Neural crest cell (in vitro differentiated cells): ENCODE data around the gene THSD1. TPM values are rescaled to one million over a fixed set of nuclear protein-coding genes. Genes with fewer than 3 reads are reported as not detected.
"Not testable (repeated sequence)": the region's sequence is repeated elsewhere in the genome, so short reads cannot be mapped to it uniquely, and the experiment has no call there.

Experiments used
- DNase-seq: peaks from one replicate; pipeline ENCODE4 v3.0.0; 2021; ENCODE audit warnings: low read depth, mixed read lengths, low spot score
- H3K27ac Mint-ChIP-seq: one replicate; pipeline ENCODE4 v1.8.0; 2021; ENCODE audit warnings: mild to moderate bottlenecking, mixed read lengths; ENCODE audit not compliant: unreplicated experiment
- H3K27me3 Mint-ChIP-seq: 2 replicates; pipeline ENCODE4 v1.8.0; 2021; ENCODE audit warnings: low read depth, mild to moderate bottlenecking, mixed read lengths
- H3K36me3 Mint-ChIP-seq: 2 replicates; pipeline ENCODE4 v1.8.0; 2021; ENCODE audit warnings: low read depth, mild to moderate bottlenecking, mixed read lengths
- H3K4me1 Mint-ChIP-seq: 2 replicates; pipeline ENCODE4 v1.8.0; 2021; ENCODE audit warnings: mixed read lengths
- H3K4me3 Mint-ChIP-seq: one replicate; pipeline ENCODE4 v1.8.0; 2021; ENCODE audit warnings: mild to moderate bottlenecking, mixed read lengths
- H3K9me3 Mint-ChIP-seq: 2 replicates; pipeline ENCODE4 v1.8.0; 2021; ENCODE audit warnings: mixed read lengths
- CTCF ChIP-seq: fragments of 200-600 bp; sonication (generic); conservative IDR thresholded peaks from 2 replicates; pipeline ENCODE4 v1.5.0; 2021; ENCODE audit warnings: antibody characterized with exemption, mild to moderate bottlenecking
- total RNA-seq: library from RNA; stranded (reverse); gene quantifications from 2 replicates; pipeline ENCODE4 v1.2.1, GENCODE V29; 2021

Gene THSD1
- total RNA-seq, 1 donor from 2014 or later = 0.75 TPM

GRCh38 chr13:52377898-52378297, 28.1 kb downstream of the THSD1 start:
- TF ChIP-seq CTCF = no peak
- H3K4me1 Mint-ChIP-seq = peaks cover 14% of the 10 kb centered on the region
- no peak for DNase-seq

GRCh38 chr13:52374873-52375411, 31.0 kb downstream of the THSD1 start:
- Mint-ChIP-seq H3K9me3 (no peaks in the 10 kb centered on the region), H3K4me1 (peaks cover 35% of the 10 kb centered on the region), H3K36me3 (no peaks in the 10 kb centered on the region), H3K4me3 (no peak overlapping the region), H3K27me3 (no peaks in the 10 kb centered on the region), H3K27ac (no peak overlapping the region)
- no peak for TF ChIP-seq CTCF
- DNase-seq = no peak

More at GRCh38 chr13:52377898-52378297, 28.1 kb downstream of the THSD1 start:
- no peak overlapping the region for H3K27ac Mint-ChIP-seq
- H3K36me3 Mint-ChIP-seq = no peaks in the 10 kb centered on the region
- no peaks in the 10 kb centered on the region for H3K27me3 Mint-ChIP-seq
- no peaks in the 10 kb centered on the region for H3K9me3 Mint-ChIP-seq
- H3K4me3 Mint-ChIP-seq = no peak overlapping the region

- no peaks in the 10 kb centered on the region for H3K36me3 Mint-ChIP-seq
- no peak overlapping the region for H3K4me3 Mint-ChIP-seq
- H3K27me3 Mint-ChIP-seq = no peaks in the 10 kb centered on the region
- H3K4me1 Mint-ChIP-seq = peaks cover 35% of the 10 kb centered on the region
- TF ChIP-seq CTCF = no peak
- H3K9me3 Mint-ChIP-seq = no peaks in the 10 kb centered on the region
- DNase-seq = no peak
- H3K27ac Mint-ChIP-seq = no peak overlapping the region
Measured at GRCh38 chr13:52374389-52374788, 31.6 kb downstream of the THSD1 start.

- not testable (repeated sequence) for H3K27ac Mint-ChIP-seq, DNase-seq, H3K27me3 Mint-ChIP-seq, H3K9me3 Mint-ChIP-seq, H3K36me3 Mint-ChIP-seq, H3K4me3 Mint-ChIP-seq
- peaks cover 35% of the 10 kb centered on the region for H3K4me1 Mint-ChIP-seq
Measured at GRCh38 chr13:52373277-52373676, 32.7 kb downstream of the THSD1 start.

- TF ChIP-seq CTCF = no peak
- H3K4me1 Mint-ChIP-seq = peaks cover 35% of the 10 kb centered on the region
- no peak overlapping the region for H3K27ac Mint-ChIP-seq
- H3K4me3 Mint-ChIP-seq = no peak overlapping the region
- no peaks in the 10 kb centered on the region for H3K27me3 Mint-ChIP-seq
- H3K36me3 Mint-ChIP-seq = no peaks in the 10 kb centered on the region
- DNase-seq = no peak
- H3K9me3 Mint-ChIP-seq = no peaks in the 10 kb centered on the region
Measured at GRCh38 chr13:52371736-52372247, 34.2 kb downstream of the THSD1 start.

GRCh38 chr13:52366291-52366690, 39.7 kb downstream of the THSD1 start:
- Mint-ChIP-seq H3K27ac (no peak overlapping the region), H3K27me3 (no peaks in the 10 kb centered on the region), H3K9me3 (no peaks in the 10 kb centered on the region), H3K4me1 (peaks cover 7% of the 10 kb centered on the region), H3K4me3 (no peak overlapping the region), H3K36me3 (no peaks in the 10 kb centered on the region)
- DNase-seq = no peak
- TF ChIP-seq CTCF = no peak

- not testable (repeated sequence) for DNase-seq, H3K36me3 Mint-ChIP-seq, H3K9me3 Mint-ChIP-seq, H3K27me3 Mint-ChIP-seq, H3K4me1 Mint-ChIP-seq, H3K4me3 Mint-ChIP-seq, H3K27ac Mint-ChIP-seq
Measured at GRCh38 chr13:52362169-52362887, 43.6 kb downstream of the THSD1 start.
